IPS-20b (cell line): Measurements from ENCODE around the gene TNNT1.
A peak's percentile ranks its signal among the peaks of the same experiment; 100 is the strongest.

Source experiments
- H3K27ac ChIP-seq: one replicate; pipeline ENCODE4 v1.5.1; 2013; ENCODE audit warnings: low read length
- H3K27me3 ChIP-seq: 2 replicates; pipeline ENCODE4 v1.6.1; 2013; ENCODE audit warnings: mild to moderate bottlenecking, low read length, inconsistent platforms; ENCODE audit not compliant: insufficient read depth
- H3K36me3 ChIP-seq: 2 replicates; pipeline ENCODE4 v1.6.1; 2013; ENCODE audit warnings: low read depth, mild to moderate bottlenecking, inconsistent platforms, low read length, moderate library complexity; ENCODE audit not compliant: insufficient read depth
- H3K4me1 ChIP-seq: 2 replicates; pipeline ENCODE4 v1.6.1; 2013; ENCODE audit warnings: mild to moderate bottlenecking, control low read depth, inconsistent platforms, low read length, moderate library complexity; ENCODE audit not compliant: insufficient read depth
- H3K4me3 ChIP-seq: 2 replicates; pipeline ENCODE4 v1.5.1; 2013; ENCODE audit warnings: mild to moderate bottlenecking, low read length, inconsistent platforms
- H3K9ac ChIP-seq: 2 replicates; pipeline ENCODE4 v1.6.1; 2013; ENCODE audit warnings: low read depth, mild to moderate bottlenecking, inconsistent platforms, low read length, moderate library complexity
- H3K9me3 ChIP-seq: 2 replicates; pipeline ENCODE4 v1.6.1; 2013; ENCODE audit warnings: mild to moderate bottlenecking, low read depth, low read length, inconsistent platforms; ENCODE audit not compliant: insufficient read depth

Gene TNNT1

GRCh38 chr19:55149078-55150003, at the start of gene TNNT1:
TSS of gene TNNT1 (minus strand) at chr19:55149206. CDS start at chr19:55147157, 2,049 bp downstream.
- H3K4me3 ChIP-seq = peak within 1 kb of the TSS; percentile 51; the same call in 1 of the 2 replicates
- H3K4me1 ChIP-seq = peaks cover 12% of the 10 kb centered on the region
- H3K27ac ChIP-seq = no peak within 1 kb of the TSS
- H3K9me3 ChIP-seq = no peaks in the 10 kb centered on the region
- H3K27me3 ChIP-seq = peaks cover 10% of the 10 kb centered on the region; the same call in 1 of the 2 replicates
- peaks cover 5% of the 10 kb centered on the region; the same call in 1 of the 2 replicates for H3K36me3 ChIP-seq
- peak within 1 kb of the TSS; percentile 46; the same call in 1 of the 2 replicates for H3K9ac ChIP-seq

GRCh38 chr19:55198651-55199050, 49.6 kb upstream of the TNNT1 start:
- no peak overlapping the region for H3K9ac ChIP-seq
- no peaks in the 10 kb centered on the region for H3K4me1 ChIP-seq
- no peak overlapping the region for H3K4me3 ChIP-seq
- H3K9me3 ChIP-seq = no peaks in the 10 kb centered on the region
- H3K36me3 ChIP-seq = no peaks in the 10 kb centered on the region
- H3K27ac ChIP-seq = no peak overlapping the region
- peaks cover 19% of the 10 kb centered on the region for H3K27me3 ChIP-seq

- Histone ChIP-seq H3K36me3 (no peaks in the 10 kb centered on the region), H3K4me1 (no peaks in the 10 kb centered on the region), H3K9ac (no peak overlapping the region), H3K9me3 (no peaks in the 10 kb centered on the region), H3K27me3 (peaks cover 19% of the 10 kb centered on the region), H3K27ac (no peak overlapping the region), H3K4me3 (no peak overlapping the region)
Measured at GRCh38 chr19:55197528-55197927, 48.5 kb upstream of the TNNT1 start.

- H3K9ac ChIP-seq = no peak overlapping the region
- no peak overlapping the region for H3K27ac ChIP-seq
- H3K36me3 ChIP-seq = no peaks in the 10 kb centered on the region
- H3K4me1 ChIP-seq = no peaks in the 10 kb centered on the region
- no peak overlapping the region for H3K4me3 ChIP-seq
- H3K27me3 ChIP-seq = peaks cover 19% of the 10 kb centered on the region
- H3K9me3 ChIP-seq = no peaks in the 10 kb centered on the region
Measured at GRCh38 chr19:55196803-55197202, 47.8 kb upstream of the TNNT1 start.

- Histone ChIP-seq H3K9me3 (no peaks in the 10 kb centered on the region), H3K4me1 (no peaks in the 10 kb centered on the region), H3K36me3 (no peaks in the 10 kb centered on the region), H3K27me3 (0 out of 2 replicates have a peak, but pooled peaks cover 10% of the 10 kb centered on the region), H3K27ac (no peak overlapping the region), H3K4me3 (no peak overlapping the region), H3K9ac (no peak overlapping the region)
Measured at GRCh38 chr19:55193481-55193880, 44.5 kb upstream of the TNNT1 start.

GRCh38 chr19:55189403-55189835, 40.4 kb upstream of the TNNT1 start:
- peaks cover 21% of the 10 kb centered on the region for H3K27me3 ChIP-seq
- no peaks in the 10 kb centered on the region for H3K9me3 ChIP-seq
- no peaks in the 10 kb centered on the region for H3K4me1 ChIP-seq
- H3K4me3 ChIP-seq = no peak overlapping the region
- no peaks in the 10 kb centered on the region for H3K36me3 ChIP-seq
- no peak overlapping the region for H3K9ac ChIP-seq
- no peak overlapping the region for H3K27ac ChIP-seq

GRCh38 chr19:55188625-55189024, 39.6 kb upstream of the TNNT1 start:
- H3K27me3 ChIP-seq = peaks cover 18% of the 10 kb centered on the region
- H3K4me3 ChIP-seq = no peak overlapping the region
- H3K9me3 ChIP-seq = no peaks in the 10 kb centered on the region
- no peaks in the 10 kb centered on the region for H3K36me3 ChIP-seq
- no peak overlapping the region for H3K27ac ChIP-seq
- H3K9ac ChIP-seq = no peak overlapping the region
- H3K4me1 ChIP-seq = no peaks in the 10 kb centered on the region

GRCh38 chr19:55186080-55186479, 37.1 kb upstream of the TNNT1 start:
- Histone ChIP-seq H3K27me3 (peaks cover 28% of the 10 kb centered on the region), H3K9me3 (no peaks in the 10 kb centered on the region), H3K27ac (no peak overlapping the region), H3K4me1 (no peaks in the 10 kb centered on the region), H3K36me3 (no peaks in the 10 kb centered on the region), H3K9ac (no peak overlapping the region), H3K4me3 (no peak overlapping the region)

- H3K4me3 ChIP-seq = no peak overlapping the region
- H3K9me3 ChIP-seq = no peaks in the 10 kb centered on the region
- H3K27me3 ChIP-seq = peaks cover 64% of the 10 kb centered on the region
- H3K9ac ChIP-seq = no peak overlapping the region
- H3K27ac ChIP-seq = no peak overlapping the region
- no peaks in the 10 kb centered on the region for H3K36me3 ChIP-seq
- no peaks in the 10 kb centered on the region for H3K4me1 ChIP-seq
Measured at GRCh38 chr19:55181740-55182139, 32.7 kb upstream of the TNNT1 start.

GRCh38 chr19:55179606-55180484, 30.8 kb upstream of the TNNT1 start, which contains the start of gene SYT5:
TSS of gene SYT5 (minus strand) at chr19:55180289. CDS start at chr19:55179041, 1,248 bp downstream.
- no peak within 1 kb of the TSS for H3K27ac ChIP-seq

GRCh38 chr19:55178781-55179599, 30.0 kb upstream of the TNNT1 start:
- Histone ChIP-seq H3K27ac (no peak overlapping the region), H3K9ac (no peak overlapping the region; the same call in 1 of the 2 replicates)

More at GRCh38 chr19:55179606-55180484, 30.8 kb upstream of the TNNT1 start, which contains the start of gene SYT5:
- Histone ChIP-seq H3K27me3 (peaks cover 73% of the 10 kb centered on the region), H3K4me3 (peak within 1 kb of the TSS; percentile 83), H3K4me1 (peaks cover 4% of the 10 kb centered on the region; the same call in 1 of the 2 replicates), H3K36me3 (no peaks in the 10 kb centered on the region), H3K9me3 (no peaks in the 10 kb centered on the region), H3K9ac (no peak within 1 kb of the TSS; the same call in 1 of the 2 replicates)

More at GRCh38 chr19:55178781-55179599, 30.0 kb upstream of the TNNT1 start:
- peak overlapping the region; percentile 83 for H3K4me3 ChIP-seq
- no peaks in the 10 kb centered on the region for H3K36me3 ChIP-seq
- H3K4me1 ChIP-seq = peaks cover 4% of the 10 kb centered on the region; the same call in 1 of the 2 replicates
- H3K9me3 ChIP-seq = no peaks in the 10 kb centered on the region
- H3K27me3 ChIP-seq = peaks cover 79% of the 10 kb centered on the region
